GM12891 (cell line): ENCODE data around the gene LGI4.

Experiments used
- POLR2A ChIP-seq: IDR thresholded peaks from 2 replicates; pipeline ENCODE4 v1.6.1; 2011; ENCODE audit warnings: low read depth, low read length, control low read depth
- POLR2AphosphoS5 ChIP-seq: IDR thresholded peaks from 2 replicates; pipeline ENCODE4 v1.6.1; 2011; ENCODE audit warnings: low read depth, low read length, control low read depth
- TAF1 ChIP-seq: IDR thresholded peaks from 2 replicates; pipeline ENCODE4 v1.6.1; 2011; ENCODE audit warnings: low read depth, low read length, control low read depth

- TF ChIP-seq POLR2A (no peak), TAF1 (no peak), POLR2AphosphoS5 (no peak)
These were observed 25.3 kb downstream of the LGI4 start for GRCh38 chr19:35109395-35110112.
